DOHH2 (cell line): ENCODE measurements around the gene MGMT.

Experiments
- H3F3A ChIP-seq: fragments of 200-600 bp; sonication (generic), shearing (Covaris generic); 2 replicates; pipeline ENCODE4 v1.6.0; 2016; ENCODE audit warnings: antibody characterized with exemption, mild to moderate bottlenecking; ENCODE audit not compliant: control insufficient read depth, insufficient read depth
- H3K27ac ChIP-seq: fragments of 200-600 bp; sonication (generic); 2 replicates; pipeline ENCODE4 v1.5.1; 2014; ENCODE audit warnings: low read depth, mild to moderate bottlenecking, low read length, moderate library complexity
- H3K27me3 ChIP-seq: fragments of 200-600 bp; sonication (generic); 2 replicates; pipeline ENCODE4 v1.6.1; 2014; ENCODE audit warnings: mild to moderate bottlenecking, low read length, mixed read lengths; ENCODE audit not compliant: control insufficient read depth
- H3K36me3 ChIP-seq: fragments of 200-600 bp; sonication (generic); 2 replicates; pipeline ENCODE4 v1.6.1; 2014; ENCODE audit warnings: mild to moderate bottlenecking, low read length, moderate library complexity, mixed read lengths; ENCODE audit not compliant: control insufficient read depth
- H3K4me1 ChIP-seq: fragments of 200-600 bp; sonication (generic); 2 replicates; pipeline ENCODE4 v1.6.1; 2014; ENCODE audit warnings: mild to moderate bottlenecking, low read length, mixed read lengths; ENCODE audit not compliant: control insufficient read depth
- H3K4me2 ChIP-seq: fragments of 200-600 bp; sonication (generic); 2 replicates; pipeline ENCODE4 v1.6.0; 2014; ENCODE audit warnings: mild to moderate bottlenecking, low read length, moderate library complexity
- H3K4me3 ChIP-seq: fragments of 200-600 bp; sonication (generic); 2 replicates; pipeline ENCODE4 v1.5.1; 2014; ENCODE audit warnings: mild to moderate bottlenecking, low read length, mixed read lengths
- H3K79me2 ChIP-seq: fragments of 200-600 bp; sonication (generic); 2 replicates; pipeline ENCODE4 v1.6.1; 2014; ENCODE audit warnings: mild to moderate bottlenecking, low read length, mixed read lengths; ENCODE audit not compliant: control insufficient read depth
- H3K9me2 ChIP-seq: fragments of 200-600 bp; sonication (generic); replicated peaks from 2 replicates; pipeline ENCODE4 v1.6.1; 2014; ENCODE audit warnings: mild to moderate bottlenecking, low read length, mixed read lengths; ENCODE audit not compliant: control insufficient read depth
- H3K9me3 ChIP-seq: fragments of 200-600 bp; sonication (generic); 2 replicates; pipeline ENCODE4 v1.6.1; 2014; ENCODE audit warnings: antibody characterized with exemption, low read length, mixed read lengths; ENCODE audit not compliant: control insufficient read depth, insufficient read depth
- H4K20me1 ChIP-seq: fragments of 200-600 bp; sonication (generic); 2 replicates; pipeline ENCODE4 v1.6.0; 2014; ENCODE audit warnings: low read depth, mild to moderate bottlenecking, antibody characterized with exemption, low read length, moderate library complexity; ENCODE audit not compliant: control insufficient read depth, insufficient read depth
- EZH2phosphoT487 ChIP-seq: fragments of 200-600 bp; sonication (generic); IDR thresholded peaks from 2 replicates; pipeline ENCODE4 v1.6.1; 2017; ENCODE audit warnings: borderline replicate concordance, mild to moderate bottlenecking, antibody characterized with exemption, low read length, moderate library complexity, mixed read lengths
- TF ChIP-seq, protein P1 (sequence below): fragments of 200-600 bp; sonication (generic); IDR thresholded peaks from one replicate; pipeline ENCODE4 v1.5.1; 2014; ENCODE audit warnings: antibody characterized with exemption, mild to moderate bottlenecking, low read depth, low read length; ENCODE audit not compliant: poor library complexity, severe bottlenecking

MGMT gene

GRCh38 chr10:129626309-129626708 is 159.3 kb downstream of the MGMT start:
- Histone ChIP-seq H3K36me3 (no peaks in the 10 kb centered on the region), H3K79me2 (no peaks in the 10 kb centered on the region), H3K4me1 (no peaks in the 10 kb centered on the region), H3K27me3 (no peaks in the 10 kb centered on the region), H3K9me2 (no peaks in the 10 kb centered on the region), H3K4me3 (no peak overlapping the region), H3F3A (no peaks in the 10 kb centered on the region), H3K4me2 (no peak overlapping the region), H4K20me1 (no peaks in the 10 kb centered on the region), H3K9me3 (no peaks in the 10 kb centered on the region), H3K27ac (no peak overlapping the region)
- TF ChIP-seq EZH2phosphoT487: no peak
- TF ChIP-seq, protein P1, sequence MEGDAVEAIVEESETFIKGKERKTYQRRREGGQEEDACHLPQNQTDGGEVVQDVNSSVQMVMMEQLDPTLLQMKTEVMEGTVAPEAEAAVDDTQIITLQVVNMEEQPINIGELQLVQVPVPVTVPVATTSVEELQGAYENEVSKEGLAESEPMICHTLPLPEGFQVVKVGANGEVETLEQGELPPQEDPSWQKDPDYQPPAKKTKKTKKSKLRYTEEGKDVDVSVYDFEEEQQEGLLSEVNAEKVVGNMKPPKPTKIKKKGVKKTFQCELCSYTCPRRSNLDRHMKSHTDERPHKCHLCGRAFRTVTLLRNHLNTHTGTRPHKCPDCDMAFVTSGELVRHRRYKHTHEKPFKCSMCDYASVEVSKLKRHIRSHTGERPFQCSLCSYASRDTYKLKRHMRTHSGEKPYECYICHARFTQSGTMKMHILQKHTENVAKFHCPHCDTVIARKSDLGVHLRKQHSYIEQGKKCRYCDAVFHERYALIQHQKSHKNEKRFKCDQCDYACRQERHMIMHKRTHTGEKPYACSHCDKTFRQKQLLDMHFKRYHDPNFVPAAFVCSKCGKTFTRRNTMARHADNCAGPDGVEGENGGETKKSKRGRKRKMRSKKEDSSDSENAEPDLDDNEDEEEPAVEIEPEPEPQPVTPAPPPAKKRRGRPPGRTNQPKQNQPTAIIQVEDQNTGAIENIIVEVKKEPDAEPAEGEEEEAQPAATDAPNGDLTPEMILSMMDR: no peak

DNA sequence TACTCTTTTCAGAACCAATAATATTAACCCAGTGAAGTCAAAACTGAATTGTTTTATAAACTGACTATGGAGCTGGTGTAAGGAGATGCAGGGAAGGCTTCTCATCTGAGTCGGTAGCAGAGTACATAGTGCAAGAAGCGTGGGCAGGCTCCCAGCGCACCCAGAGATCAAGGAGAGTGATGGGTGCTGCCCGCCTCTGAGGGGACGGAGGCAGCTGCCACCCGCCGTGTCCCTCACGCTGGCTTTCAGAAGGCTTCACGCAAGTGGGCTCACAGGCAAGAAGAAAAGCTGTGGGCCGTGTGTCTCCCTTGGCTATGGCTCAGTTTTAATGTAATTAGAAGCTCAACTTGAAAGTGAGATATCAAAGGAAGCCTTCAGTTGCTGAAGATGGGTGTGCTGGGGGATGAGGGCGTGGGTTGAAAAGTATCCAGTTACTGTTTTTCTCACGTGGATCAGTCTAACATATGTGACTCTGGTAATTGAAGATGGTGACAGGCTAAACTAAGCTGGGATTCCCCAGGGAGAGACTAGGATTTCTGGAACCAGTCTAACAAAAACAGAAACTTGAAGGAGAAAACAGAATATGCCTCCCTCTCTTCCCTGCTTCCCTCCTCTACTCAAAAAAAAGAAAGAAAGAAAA is 159.9 kb downstream of the MGMT start:
- Histone ChIP-seq H3K4me3 (no peak overlapping the region), H4K20me1 (no peaks in the 10 kb centered on the region), H3K27me3 (no peaks in the 10 kb centered on the region), H3K79me2 (no peaks in the 10 kb centered on the region), H3F3A (no peaks in the 10 kb centered on the region), H3K9me2 (no peaks in the 10 kb centered on the region), H3K36me3 (no peaks in the 10 kb centered on the region), H3K4me1 (no peaks in the 10 kb centered on the region), H3K27ac (no peak overlapping the region), H3K9me3 (no peaks in the 10 kb centered on the region), H3K4me2 (no peak overlapping the region)
- no peak for TF ChIP-seq EZH2phosphoT487
- TF ChIP-seq, protein P1: no peak

DNA sequence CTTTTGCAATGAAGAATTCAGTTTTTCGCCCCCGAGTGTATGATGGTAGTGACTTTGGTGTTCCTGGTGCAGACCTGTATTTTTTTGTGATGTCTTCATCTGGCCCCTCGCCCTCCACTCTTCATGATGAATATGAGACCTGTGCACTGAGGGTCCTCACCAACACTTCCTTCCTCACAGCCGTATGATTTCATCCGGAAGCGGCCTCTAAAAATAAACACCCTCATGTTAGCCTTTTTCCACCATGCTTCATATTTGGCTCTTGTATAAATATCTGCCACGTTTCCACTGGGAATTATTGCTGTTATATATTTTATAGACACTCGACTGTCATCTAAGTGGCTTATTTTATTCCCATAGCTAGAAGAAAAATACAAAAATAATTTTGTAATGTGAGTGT is 160.4 kb downstream of the MGMT start:
- H3K9me3 ChIP-seq: no peaks in the 10 kb centered on the region
- H3K27ac ChIP-seq: no peak overlapping the region

More for the DNA sequence above, 160.4 kb downstream of the MGMT start:
- Histone ChIP-seq H3K36me3 (no peaks in the 10 kb centered on the region), H3K79me2 (no peaks in the 10 kb centered on the region), H3K27me3 (no peaks in the 10 kb centered on the region), H3K4me3 (no peak overlapping the region), H3K9me2 (no peaks in the 10 kb centered on the region), H3K4me2 (no peak overlapping the region), H3F3A (no peaks in the 10 kb centered on the region), H3K4me1 (no peaks in the 10 kb centered on the region), H4K20me1 (no peaks in the 10 kb centered on the region)
- TF ChIP-seq, protein P1: no peak
- no peak for TF ChIP-seq EZH2phosphoT487
